ENCODE measurements around the gene CIAO2B. TPM values are rescaled to one million over a fixed set of nuclear protein-coding genes. Genes with fewer than 3 reads are reported as not detected.
"Not testable (repeated sequence)": the region's sequence is repeated elsewhere in the genome, so short reads cannot be mapped to it uniquely, and the experiment has no call there.

The CIAO2B gene
- total RNA-seq (100 to 1,000 TPM; 164 to 176 TPM), polyA plus RNA-seq (132 TPM)

DNA sequence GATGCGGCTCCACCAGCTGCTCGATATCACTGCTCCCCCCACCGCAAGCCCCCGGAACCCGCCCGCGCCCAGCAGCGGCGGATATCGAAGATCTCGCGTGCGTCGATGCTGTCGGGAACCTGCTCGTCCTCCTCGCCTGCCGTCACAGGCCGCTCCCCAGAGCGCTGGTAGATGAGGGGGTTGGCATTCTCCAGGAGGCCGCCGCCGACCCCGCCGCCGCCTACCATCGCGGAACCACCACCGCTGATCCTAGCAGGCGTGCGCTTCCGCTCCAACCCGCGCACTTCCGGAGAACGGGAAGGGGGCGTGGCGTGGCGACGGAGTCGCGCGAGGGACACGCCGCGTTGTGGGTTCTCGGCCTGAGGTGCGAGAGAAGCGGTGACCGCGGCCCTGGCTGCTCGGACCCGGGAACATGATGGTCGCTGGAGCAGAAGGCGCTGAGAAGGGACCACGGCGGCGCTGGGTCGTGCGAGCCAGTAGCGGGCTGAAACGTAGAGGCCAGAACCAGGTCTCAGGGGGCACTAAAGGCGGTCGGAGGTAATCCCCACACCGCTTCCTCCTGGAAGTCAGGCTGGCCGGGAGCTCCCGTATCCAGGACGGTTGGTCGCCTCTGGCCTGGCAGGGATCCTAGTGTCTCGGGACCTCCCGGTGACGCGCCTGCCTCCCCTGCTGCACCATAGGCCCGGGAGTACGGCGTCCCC is at the start of gene CIAO2B:
CIAO2B (minus strand) TSS at position 265 of the 701 bp plus-strand sequence; CDS start at position 227, 38 bp downstream.
- Histone ChIP-seq H3K27me3 (ENCODE audit: insufficient read depth, low read length, poor library complexity, severe bottlenecking) (no peaks in the 10 kb centered on the region), H3K27ac (ENCODE audit: low read depth, low read length) (peak within 1 kb of the TSS; percentile 87), H3K4me3 (ENCODE audit: low read length) (peak within 1 kb of the TSS; percentile 91), H3K4me1 (ENCODE audit: insufficient read depth, low read length) (peaks cover 34% of the 10 kb centered on the region), H3K36me3 (ENCODE audit: insufficient read depth, low read length) (no peaks in the 10 kb centered on the region), H3K9me3 (ENCODE audit: low read length) (no peaks in the 10 kb centered on the region)
- peaks cover 51 to 71% (median 53%) of the 10 kb centered on the region in 3 donors for H3K4me1 Mint-ChIP-seq
- H3K27ac Mint-ChIP-seq, result peak within 1 kb of the TSS; percentile 95 to 99 (median 98)
- peak; percentile 81 to 92 (median 89) for DNase-seq
- H3K9me3 Mint-ChIP-seq, result no peaks in the 10 kb centered on the region
- peaks cover 0 to 63% (median 7%) of the 10 kb centered on the region in 3 donors for H3K36me3 Mint-ChIP-seq
- CTCF ChIA-PET, result no interaction called here
- H3K4me3 Mint-ChIP-seq, result peak within 1 kb of the TSS; percentile 97 to 99 (median 97)
- peaks cover 0 to 3% of the 10 kb centered on the region in 2 donors for H3K27me3 Mint-ChIP-seq
- POLR2A ChIA-PET, result interaction anchor here (1.0 to 1.6 kb wide), 2 partner anchors 9 to 104 kb away, joined by 4 to 5 read pairs; partner anchors contain the start of gene NAE1

GRCh38 chr16:66983033-66983432 is 48.8 kb upstream of the CIAO2B start:
- H3K27ac Mint-ChIP-seq, result no peak overlapping the region
- H3K27ac ChIP-seq (ENCODE audit: low read depth, low read length), result no peak overlapping the region
- H3K4me1 ChIP-seq (ENCODE audit: insufficient read depth, low read length), result peaks cover 24% of the 10 kb centered on the region
- CTCF ChIA-PET, result interaction anchor here (1.0 to 4.3 kb wide), 3 partner anchors 22 to 202 kb away, joined by 3 to 18 read pairs (median 8); partner anchors contain the start of gene CES3
- H3K4me1 Mint-ChIP-seq, result peaks cover 14 to 29% (median 26%) of the 10 kb centered on the region in 3 donors
- no peak overlapping the region for H3K4me3 ChIP-seq (ENCODE audit: low read length)
- no peaks in the 10 kb centered on the region for H3K36me3 Mint-ChIP-seq
- H3K4me3 Mint-ChIP-seq, result no peak overlapping the region
- H3K9me3 ChIP-seq (ENCODE audit: low read length), result no peaks in the 10 kb centered on the region
- no peaks in the 10 kb centered on the region for H3K36me3 ChIP-seq (ENCODE audit: insufficient read depth, low read length)
- POLR2A ChIA-PET, result interaction anchor here (0.6 kb wide), 1 partner anchor 238 kb away, joined by 3 read pairs; no protein-coding TSS in a partner anchor
- DNase-seq, result no peak
- no peaks in the 10 kb centered on the region for H3K9me3 Mint-ChIP-seq
- no peaks in the 10 kb centered on the region for H3K27me3 Mint-ChIP-seq
- H3K27me3 ChIP-seq (ENCODE audit: insufficient read depth, low read length, poor library complexity, severe bottlenecking), result no peaks in the 10 kb centered on the region

- ChIA-PET CTCF (interaction anchor here (1.0 to 6.6 kb wide), 8 partner anchors 15 to 206 kb away, joined by 3 to 56 read pairs (median 4); partner anchors contain the start of gene B3GNT9), POLR2A (interaction anchor here (1.4 kb wide), 1 partner anchor 172 kb away, joined by 4 read pairs; no protein-coding TSS in a partner anchor)
- H3K9me3 Mint-ChIP-seq, result no peaks in the 10 kb centered on the region
- H3K27me3 Mint-ChIP-seq, result peaks cover 2 to 5% of the 10 kb centered on the region in 2 donors
- H3K4me3 ChIP-seq (ENCODE audit: low read length), result no peak overlapping the region
- no peak overlapping the region for H3K4me3 Mint-ChIP-seq
- no peak for DNase-seq
- H3K27me3 ChIP-seq (ENCODE audit: insufficient read depth, low read length, poor library complexity, severe bottlenecking), result no peaks in the 10 kb centered on the region
- H3K36me3 Mint-ChIP-seq, result no peaks in the 10 kb centered on the region
- peak overlapping the region in 1 of 8 donors; percentile 82 for H3K27ac Mint-ChIP-seq
- H3K9me3 ChIP-seq (ENCODE audit: low read length), result no peaks in the 10 kb centered on the region
- no peaks in the 10 kb centered on the region for H3K36me3 ChIP-seq (ENCODE audit: insufficient read depth, low read length)
- peaks cover 9% of the 10 kb centered on the region for H3K4me1 ChIP-seq (ENCODE audit: insufficient read depth, low read length)
- no peak overlapping the region for H3K27ac ChIP-seq (ENCODE audit: low read depth, low read length)
- H3K4me1 Mint-ChIP-seq, result peaks cover 12 to 30% (median 26%) of the 10 kb centered on the region in 3 donors
Observed at GRCh38 chr16:66979011-66979717, 45.0 kb upstream of the CIAO2B start.

- no peaks in the 10 kb centered on the region for H3K27me3 ChIP-seq (ENCODE audit: insufficient read depth, low read length, poor library complexity, severe bottlenecking)
- no peaks in the 10 kb centered on the region for H3K4me1 ChIP-seq (ENCODE audit: insufficient read depth, low read length)
- Mint-ChIP-seq H3K4me1 (peaks cover 7 to 22% (median 19%) of the 10 kb centered on the region in 3 donors), H3K27ac (peak overlapping the region in 1 of 8 donors; percentile 58), H3K36me3 (no peaks in the 10 kb centered on the region), H3K27me3 (peaks cover 2 to 5% of the 10 kb centered on the region in 2 donors), H3K4me3 (no peak overlapping the region), H3K9me3 (no peaks in the 10 kb centered on the region)
- DNase-seq, result peak; percentile 75 to 89 (median 81)
- H3K4me3 ChIP-seq (ENCODE audit: low read length), result no peak overlapping the region
- POLR2A ChIA-PET, result no interaction called here
- CTCF ChIA-PET, result interaction anchor here (0.7 to 6.6 kb wide), 14 partner anchors 15 to 208 kb away, joined by 3 to 56 read pairs (median 4); partner anchors contain the start of gene B3GNT9
- no peaks in the 10 kb centered on the region for H3K36me3 ChIP-seq (ENCODE audit: insufficient read depth, low read length)
- H3K9me3 ChIP-seq (ENCODE audit: low read length), result no peaks in the 10 kb centered on the region
- H3K27ac ChIP-seq (ENCODE audit: low read depth, low read length), result no peak overlapping the region
Observed at GRCh38 chr16:66977341-66978113, 43.3 kb upstream of the CIAO2B start.

GRCh38 chr16:66976746-66977145 is 42.5 kb upstream of the CIAO2B start:
- Histone ChIP-seq H3K36me3 (ENCODE audit: insufficient read depth, low read length) (no peaks in the 10 kb centered on the region), H3K27me3 (ENCODE audit: insufficient read depth, low read length, poor library complexity, severe bottlenecking) (no peaks in the 10 kb centered on the region), H3K4me3 (ENCODE audit: low read length) (no peak overlapping the region), H3K27ac (ENCODE audit: low read depth, low read length) (no peak overlapping the region), H3K9me3 (ENCODE audit: low read length) (no peaks in the 10 kb centered on the region), H3K4me1 (ENCODE audit: insufficient read depth, low read length) (no peaks in the 10 kb centered on the region)
- Mint-ChIP-seq H3K4me3 (peak overlapping the region in 1 of 7 donors; percentile 75), H3K27ac (no peak overlapping the region), H3K36me3 (no peaks in the 10 kb centered on the region), H3K27me3 (peaks cover 2 to 5% of the 10 kb centered on the region in 2 donors), H3K9me3 (no peaks in the 10 kb centered on the region), H3K4me1 (peaks cover 7 to 16% (median 13%) of the 10 kb centered on the region in 3 donors)
- POLR2A ChIA-PET, result no interaction called here
- DNase-seq, result no peak
- CTCF ChIA-PET, result interaction anchor here (0.7 to 6.6 kb wide), 11 partner anchors 17 to 544 kb away, joined by 3 to 56 read pairs (median 4); partner anchors contain the start of genes B3GNT9, FBXL8 and TRADD

GRCh38 chr16:66975302-66975893 is 41.2 kb upstream of the CIAO2B start:
- Mint-ChIP-seq H3K27me3 (peaks cover 2 to 5% of the 10 kb centered on the region in 2 donors), H3K27ac (peak overlapping the region in 3 of 8 donors; percentile 4 to 78 (median 61))
- H3K4me3 ChIP-seq (ENCODE audit: low read length), result peak overlapping the region; percentile 37

GRCh38 chr16:66974932-66975246 is 40.7 kb upstream of the CIAO2B start:
- CTCF ChIA-PET, result interaction anchor here (1.1 to 6.6 kb wide), 4 partner anchors 9 to 442 kb away, joined by 3 to 56 read pairs (median 8); partner anchors contain the start of genes B3GNT9 and ZDHHC1
- Mint-ChIP-seq H3K4me1 (peaks cover 7 to 16% (median 13%) of the 10 kb centered on the region in 3 donors), H3K27ac (peak overlapping the region in 4 of 8 donors; percentile 41 to 74 (median 58)), H3K4me3 (peak overlapping the region; percentile 70 to 89 (median 84))
- H3K27me3 ChIP-seq (ENCODE audit: insufficient read depth, low read length, poor library complexity, severe bottlenecking); H3K36me3 Mint-ChIP-seq; H3K4me1 ChIP-seq (ENCODE audit: insufficient read depth, low read length); H3K9me3 Mint-ChIP-seq; H3K36me3 ChIP-seq (ENCODE audit: insufficient read depth, low read length); POLR2A ChIA-PET; H3K27me3 Mint-ChIP-seq; H3K9me3 ChIP-seq (ENCODE audit: low read length); H3K27ac ChIP-seq (ENCODE audit: low read depth, low read length): not testable (repeated sequence)
- H3K4me3 ChIP-seq (ENCODE audit: low read length), result peak overlapping the region; percentile 37
- DNase-seq, result peak; percentile 16 to 63 (median 28)

More at GRCh38 chr16:66975302-66975893, 41.2 kb upstream of the CIAO2B start:
- no peaks in the 10 kb centered on the region for H3K9me3 ChIP-seq (ENCODE audit: low read length)
- H3K27me3 ChIP-seq (ENCODE audit: insufficient read depth, low read length, poor library complexity, severe bottlenecking), result no peaks in the 10 kb centered on the region
- Mint-ChIP-seq H3K4me3 (peak overlapping the region; percentile 70 to 89 (median 84)), H3K36me3 (no peaks in the 10 kb centered on the region), H3K4me1 (peaks cover 7 to 16% (median 13%) of the 10 kb centered on the region in 3 donors), H3K9me3 (no peaks in the 10 kb centered on the region)
- ChIA-PET CTCF (interaction anchor here (1.0 to 6.6 kb wide), 7 partner anchors 9 to 441 kb away, joined by 3 to 56 read pairs (median 4); partner anchors contain the start of genes B3GNT9, FBXL8, TRADD and ZDHHC1), POLR2A (interaction anchor here (0.5 kb wide), 1 partner anchor 178 kb away, joined by 8 read pairs; no protein-coding TSS in a partner anchor)
- DNase-seq, result no peak
- no peaks in the 10 kb centered on the region for H3K4me1 ChIP-seq (ENCODE audit: insufficient read depth, low read length)
- no peak overlapping the region for H3K27ac ChIP-seq (ENCODE audit: low read depth, low read length)
- no peaks in the 10 kb centered on the region for H3K36me3 ChIP-seq (ENCODE audit: insufficient read depth, low read length)
